Skeletal muscle tissue (tissue), 4 donors: Measurements from ENCODE around the gene PBX1. TPM values are rescaled to one million over a fixed set of nuclear protein-coding genes. Genes with fewer than 3 reads are reported as not detected.
A peak's percentile ranks its signal among the peaks of the same experiment; 100 is the strongest.

ENCODE experiments used
- H3K27ac ChIP-seq: one replicate; pipeline ENCODE4 v1.7.0; 2013; ENCODE audit warnings: mild to moderate bottlenecking, low read depth, low read length, inconsistent platforms
- H3K27me3 ChIP-seq, 3 donors: one replicate each; pipeline ENCODE4 v1.7.0; 2013; ENCODE audit warnings: low read length in 3 of 3; ENCODE audit not compliant: control insufficient read depth in 3 of 3, insufficient read depth in 3 of 3
- H3K36me3 ChIP-seq, 3 donors: one replicate each; pipeline ENCODE4 v1.7.0; 2013; ENCODE audit warnings: low read length in 3 of 3; ENCODE audit not compliant: control insufficient read depth in 3 of 3, insufficient read depth in 3 of 3
- H3K4me1 ChIP-seq, 3 donors: one replicate each; pipeline ENCODE4 v1.7.0; 2013; ENCODE audit warnings: low read length in 3 of 3, mild to moderate bottlenecking in 3 of 3; ENCODE audit not compliant: control insufficient read depth in 3 of 3, insufficient read depth in 3 of 3
- H3K4me3 ChIP-seq, 3 donors: one replicate each; pipeline ENCODE4 v1.7.0; 2013; ENCODE audit warnings: low read length in 3 of 3
- H3K9ac ChIP-seq, 3 donors: one replicate each; pipeline ENCODE4 v1.7.0; 2013; ENCODE audit warnings: low read length in 3 of 3, mild to moderate bottlenecking in 3 of 3, moderate library complexity in 2 of 3, low read depth in 1 of 3
- H3K9me3 ChIP-seq, 3 donors: one replicate each; pipeline ENCODE4 v1.7.0; 2013; ENCODE audit warnings: low read length in 3 of 3; ENCODE audit not compliant: control insufficient read depth in 3 of 3
- total RNA-seq: library from RNA; depleted of rRNA; stranded (reverse); fragments of >200 nt; gene quantifications from one replicate; pipeline ENCODE4 v1.2.3, GENCODE V29; 2014
- donor health status: Osteomylitis.

Gene PBX1
- total RNA-seq, 1 donor from 2014 or later, result 53.2 TPM

DNA sequence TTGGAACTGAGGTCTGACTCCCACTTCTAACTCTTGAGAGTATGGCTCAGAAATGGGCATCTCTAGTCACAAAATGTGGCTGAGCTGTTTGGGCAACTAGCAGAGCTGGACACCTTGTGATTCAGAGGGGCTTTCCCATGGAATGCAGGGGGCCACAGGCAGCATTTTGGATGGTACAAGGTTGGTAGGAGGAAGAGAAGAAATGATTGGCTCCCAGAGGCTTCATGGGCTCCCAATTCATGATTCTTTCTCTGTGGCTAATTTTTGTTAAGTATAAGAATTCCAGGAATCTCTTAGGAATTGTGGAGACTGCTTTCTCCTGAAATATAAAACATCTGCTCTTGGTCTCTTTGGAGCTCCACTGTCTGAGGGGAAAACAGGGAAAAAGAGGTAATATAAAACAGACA, 49.7 kb downstream of the PBX1 start:
- H3K4me1 ChIP-seq, result peaks cover 42 to 50% (median 43%) of the 10 kb centered on the region in 3 donors

DNA sequence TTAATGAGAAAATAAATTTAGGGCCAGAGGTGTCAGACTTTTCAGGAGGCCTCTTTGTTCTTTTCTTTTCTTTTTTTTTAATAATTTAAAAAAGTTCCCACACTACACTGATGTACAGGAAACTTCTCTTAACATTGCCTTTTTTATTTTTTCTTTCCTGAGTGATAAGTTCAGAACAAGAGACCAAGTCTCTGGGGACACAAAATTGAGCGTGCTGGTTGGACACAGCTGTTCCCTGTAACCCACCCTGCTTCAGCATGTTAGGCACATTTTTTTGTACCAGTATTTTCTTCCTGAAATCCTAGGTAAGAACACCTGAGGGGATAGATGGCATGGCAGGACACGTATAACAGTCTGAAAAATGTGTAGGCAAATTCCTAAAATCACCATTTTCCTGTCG, 50.1 kb downstream of the PBX1 start:
- no peak overlapping the region for H3K9ac ChIP-seq
- no peak overlapping the region for H3K4me3 ChIP-seq
- no peaks in the 10 kb centered on the region for H3K9me3 ChIP-seq
- H3K36me3 ChIP-seq, result peaks cover 0 to 2% (median 0%) of the 10 kb centered on the region in 3 donors
- no peak overlapping the region for H3K27ac ChIP-seq
- H3K27me3 ChIP-seq, result no peaks in the 10 kb centered on the region
- peaks cover 44 to 54% (median 45%) of the 10 kb centered on the region in 3 donors for H3K4me1 ChIP-seq

More for the DNA sequence above, 49.7 kb downstream of the PBX1 start:
- H3K9me3 ChIP-seq, result no peaks in the 10 kb centered on the region
- no peaks in the 10 kb centered on the region for H3K27me3 ChIP-seq
- H3K27ac ChIP-seq, result no peak overlapping the region
- H3K4me3 ChIP-seq, result no peak overlapping the region
- H3K9ac ChIP-seq, result no peak overlapping the region
- H3K36me3 ChIP-seq, result peaks cover 0 to 3% (median 0%) of the 10 kb centered on the region in 3 donors

DNA sequence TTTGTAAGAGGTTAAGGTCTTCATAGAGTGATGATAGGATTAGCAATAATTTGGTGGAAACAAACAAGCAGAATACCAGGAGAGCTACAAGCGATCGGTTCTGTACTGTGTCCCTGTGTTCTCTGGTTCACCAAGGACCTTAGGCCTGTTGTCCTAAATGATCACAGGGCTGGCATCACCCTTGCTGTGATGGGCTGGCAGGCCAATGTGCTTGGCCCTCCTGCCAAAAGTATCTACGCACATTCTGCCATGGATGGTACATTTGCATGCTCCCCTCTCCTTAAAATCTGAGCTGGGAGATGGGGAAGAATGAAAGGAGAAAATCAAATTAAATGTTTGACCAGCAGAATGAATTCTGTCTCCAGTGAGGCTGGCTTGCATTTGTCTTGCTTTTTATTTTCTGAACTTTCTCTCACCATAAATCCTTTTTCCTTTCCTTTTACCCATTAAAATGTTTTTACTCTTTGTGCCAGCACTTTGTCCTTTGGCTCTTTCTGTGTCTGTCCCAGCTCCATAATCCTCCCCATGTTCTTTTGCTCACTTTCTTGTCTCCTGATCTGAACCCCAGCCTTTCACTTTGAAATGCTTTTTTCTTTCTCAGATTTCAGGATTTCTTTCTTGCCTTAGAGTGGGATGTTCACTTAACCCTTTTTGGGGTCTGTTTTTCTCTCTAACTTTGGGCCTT, 51.7 kb downstream of the PBX1 start:
- Histone ChIP-seq H3K4me3 (no peak overlapping the region), H3K27ac (peak overlapping the region; percentile 50), H3K27me3 (no peaks in the 10 kb centered on the region), H3K9me3 (no peaks in the 10 kb centered on the region), H3K36me3 (no peaks in the 10 kb centered on the region), H3K4me1 (peaks cover 45 to 58% (median 46%) of the 10 kb centered on the region in 3 donors), H3K9ac (no peak overlapping the region)

DNA sequence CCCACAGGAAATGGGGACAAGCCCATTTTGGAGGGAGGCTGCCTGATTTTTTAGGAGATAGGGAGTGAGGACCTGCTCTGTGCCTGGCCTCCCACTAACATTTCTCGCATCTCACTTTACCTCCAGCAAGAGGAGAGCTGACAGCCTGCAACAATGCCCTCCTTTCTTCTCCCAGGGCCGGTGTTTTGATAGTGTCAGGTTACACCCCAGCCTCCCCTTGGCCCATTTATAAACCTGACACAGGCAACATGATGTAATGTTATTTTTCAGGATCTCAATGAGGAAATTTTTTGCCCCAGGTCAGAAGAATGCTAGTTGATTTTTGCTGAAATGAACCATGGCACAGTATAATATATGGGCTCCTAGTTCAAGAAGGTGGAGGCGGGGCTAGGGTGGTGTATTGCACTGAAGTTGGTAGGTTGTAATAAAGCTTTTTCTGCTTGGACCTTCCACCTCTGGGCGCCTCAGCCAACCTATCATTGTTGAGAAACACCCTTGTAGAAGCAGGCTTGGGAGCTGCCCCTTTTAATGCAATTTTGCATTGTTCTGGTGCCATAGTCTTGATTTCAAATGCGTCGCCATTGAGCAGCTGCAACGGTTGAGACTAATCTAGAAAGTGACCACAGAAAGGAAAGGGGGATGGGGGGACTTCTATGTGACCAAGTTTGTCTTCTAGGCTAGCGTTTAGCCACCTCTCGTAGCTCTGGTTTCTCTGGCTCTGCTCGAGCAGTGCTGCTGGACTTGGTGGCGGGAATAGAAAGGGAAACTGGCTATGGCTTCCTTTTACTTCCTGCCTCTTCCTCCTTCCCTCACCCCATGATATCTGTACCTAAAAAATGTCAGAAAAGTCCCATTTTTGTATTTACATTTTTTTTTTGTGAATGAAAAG, 53.0 kb downstream of the PBX1 start:
- peak overlapping the region; percentile 70 for H3K27ac ChIP-seq

DNA sequence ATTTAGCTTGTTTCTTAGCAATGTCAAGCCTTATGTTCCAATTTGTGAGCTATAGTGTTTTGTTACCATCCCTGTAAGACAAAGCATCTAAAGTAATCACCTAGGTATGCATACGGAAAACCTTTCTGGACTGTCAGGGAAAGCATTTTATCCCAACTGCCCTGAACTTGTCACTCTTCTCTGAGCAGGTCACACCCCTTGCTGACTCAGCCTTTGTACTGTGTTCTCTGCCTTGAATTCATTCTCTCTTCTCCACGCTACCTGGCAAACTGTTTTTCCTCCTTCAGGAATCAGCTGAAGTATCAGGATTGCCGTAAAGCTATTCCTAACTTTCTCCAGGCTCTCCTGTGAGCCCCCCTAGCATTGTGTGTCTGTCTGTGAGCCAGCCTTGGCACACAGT, 54.2 kb downstream of the PBX1 start:
- H3K4me3 ChIP-seq, result no peak overlapping the region
- peak overlapping the region; percentile 0 to 32 (median 25) for H3K9ac ChIP-seq
- H3K27me3 ChIP-seq, result no peaks in the 10 kb centered on the region
- H3K36me3 ChIP-seq, result peaks cover 0 to 2% (median 0%) of the 10 kb centered on the region in 3 donors
- peak overlapping the region; percentile 70 for H3K27ac ChIP-seq
- H3K4me1 ChIP-seq, result peaks cover 42 to 59% (median 56%) of the 10 kb centered on the region in 3 donors
- no peaks in the 10 kb centered on the region for H3K9me3 ChIP-seq

More for the DNA sequence above, 53.0 kb downstream of the PBX1 start:
- no peaks in the 10 kb centered on the region for H3K27me3 ChIP-seq
- H3K4me3 ChIP-seq, result peak overlapping the region; percentile 2 to 60 (median 33)
- peaks cover 0 to 2% (median 0%) of the 10 kb centered on the region in 3 donors for H3K36me3 ChIP-seq
- no peaks in the 10 kb centered on the region for H3K9me3 ChIP-seq
- H3K9ac ChIP-seq, result peak overlapping the region; percentile 22 to 60 (median 41)
- peaks cover 46 to 62% (median 52%) of the 10 kb centered on the region in 3 donors for H3K4me1 ChIP-seq

DNA sequence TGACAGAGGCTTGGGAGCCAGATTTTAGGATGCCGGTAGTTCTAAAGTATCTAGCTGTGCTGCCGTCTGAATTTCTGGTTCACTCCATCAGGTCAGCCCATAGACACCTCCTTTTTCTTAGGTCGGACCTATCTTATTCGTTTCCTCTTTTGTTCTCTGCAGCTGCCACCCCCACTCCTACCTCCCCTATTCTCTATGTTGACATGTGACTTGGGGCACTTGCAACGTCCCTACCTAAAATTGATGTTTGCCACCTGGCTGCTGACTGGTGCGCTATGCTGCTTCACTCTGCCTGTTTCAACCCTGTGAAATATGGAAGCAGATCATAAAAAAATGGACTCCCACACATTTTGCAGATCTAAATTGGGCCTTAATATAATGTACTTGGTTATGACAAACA, 55.3 kb downstream of the PBX1 start:
- H3K9ac ChIP-seq, result no peak overlapping the region
- H3K4me1 ChIP-seq, result peaks cover 52 to 65% (median 63%) of the 10 kb centered on the region in 3 donors
- H3K4me3 ChIP-seq, result no peak overlapping the region
- no peaks in the 10 kb centered on the region for H3K9me3 ChIP-seq
- H3K36me3 ChIP-seq, result peaks cover 0 to 2% (median 0%) of the 10 kb centered on the region in 3 donors
- no peaks in the 10 kb centered on the region for H3K27me3 ChIP-seq
- no peak overlapping the region for H3K27ac ChIP-seq

DNA sequence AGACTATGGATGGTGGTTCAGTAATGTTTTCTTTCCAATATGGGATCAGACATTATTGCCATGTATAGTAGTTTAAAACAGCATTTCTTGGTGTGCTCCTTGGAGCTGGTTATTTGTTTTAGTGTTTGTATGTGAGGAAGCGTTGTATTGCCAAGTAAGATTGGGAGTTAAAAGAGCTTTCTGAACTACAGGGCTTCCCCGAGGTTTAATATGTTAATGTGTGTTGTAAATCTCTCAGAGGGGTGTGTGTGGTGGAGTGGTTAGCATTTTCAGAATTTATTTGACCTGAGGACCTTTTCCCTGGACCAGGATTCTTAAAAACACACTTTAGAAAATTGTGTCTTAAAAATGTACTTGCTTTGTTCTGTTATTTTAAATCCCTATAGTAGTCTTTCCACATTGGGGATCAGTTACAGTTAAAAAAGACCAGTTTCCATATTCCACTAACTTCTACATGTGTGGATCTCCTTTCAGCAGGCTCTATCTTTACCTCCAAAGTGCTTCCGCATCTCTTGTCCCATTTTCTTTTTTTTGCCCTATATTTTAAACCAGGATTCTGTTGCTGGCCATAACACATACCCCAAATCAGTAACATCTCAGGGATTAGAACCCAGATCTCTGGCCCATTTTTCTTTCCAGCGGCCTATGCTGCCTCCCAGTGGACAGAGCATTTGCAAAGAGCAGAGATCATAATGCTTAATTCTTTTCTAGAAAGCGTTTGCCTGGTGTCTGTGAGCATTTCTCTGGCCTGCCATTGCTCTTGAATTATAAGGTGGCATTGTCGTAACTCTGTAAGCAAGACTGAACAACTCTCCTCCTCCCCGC, 58.6 kb downstream of the PBX1 start:
- Histone ChIP-seq H3K27ac (peak overlapping the region; percentile 13), H3K27me3 (no peaks in the 10 kb centered on the region), H3K9ac (peak overlapping the region in 1 of 3 donors; percentile 28), H3K36me3 (peaks cover 0 to 2% (median 0%) of the 10 kb centered on the region in 3 donors), H3K4me1 (peaks cover 44 to 55% (median 47%) of the 10 kb centered on the region in 3 donors), H3K9me3 (no peaks in the 10 kb centered on the region), H3K4me3 (no peak overlapping the region)

DNA sequence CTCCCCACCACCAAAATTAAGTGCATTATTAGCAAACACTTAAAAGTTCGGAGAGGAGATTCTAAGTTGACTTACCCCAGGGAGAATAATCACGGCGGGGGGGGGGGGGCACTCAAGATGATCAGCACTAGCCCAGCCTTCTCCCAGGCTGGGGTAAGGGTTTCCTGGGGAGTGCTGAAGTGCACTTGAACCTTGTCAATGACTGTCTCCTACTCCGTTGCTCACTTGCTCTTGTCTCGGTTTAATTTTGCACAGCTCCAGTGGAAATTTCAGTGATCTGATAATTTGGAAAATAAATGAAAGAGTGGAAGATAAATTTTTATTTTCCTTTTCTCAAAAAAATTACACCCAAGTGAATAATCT, 59.2 kb downstream of the PBX1 start:
- Histone ChIP-seq H3K27ac (no peak overlapping the region), H3K4me1 (peaks cover 44 to 57% (median 47%) of the 10 kb centered on the region in 3 donors), H3K9ac (peak overlapping the region in 1 of 3 donors; percentile 28), H3K36me3 (peaks cover 0 to 2% (median 0%) of the 10 kb centered on the region in 3 donors), H3K27me3 (no peaks in the 10 kb centered on the region), H3K4me3 (no peak overlapping the region), H3K9me3 (no peaks in the 10 kb centered on the region)

DNA sequence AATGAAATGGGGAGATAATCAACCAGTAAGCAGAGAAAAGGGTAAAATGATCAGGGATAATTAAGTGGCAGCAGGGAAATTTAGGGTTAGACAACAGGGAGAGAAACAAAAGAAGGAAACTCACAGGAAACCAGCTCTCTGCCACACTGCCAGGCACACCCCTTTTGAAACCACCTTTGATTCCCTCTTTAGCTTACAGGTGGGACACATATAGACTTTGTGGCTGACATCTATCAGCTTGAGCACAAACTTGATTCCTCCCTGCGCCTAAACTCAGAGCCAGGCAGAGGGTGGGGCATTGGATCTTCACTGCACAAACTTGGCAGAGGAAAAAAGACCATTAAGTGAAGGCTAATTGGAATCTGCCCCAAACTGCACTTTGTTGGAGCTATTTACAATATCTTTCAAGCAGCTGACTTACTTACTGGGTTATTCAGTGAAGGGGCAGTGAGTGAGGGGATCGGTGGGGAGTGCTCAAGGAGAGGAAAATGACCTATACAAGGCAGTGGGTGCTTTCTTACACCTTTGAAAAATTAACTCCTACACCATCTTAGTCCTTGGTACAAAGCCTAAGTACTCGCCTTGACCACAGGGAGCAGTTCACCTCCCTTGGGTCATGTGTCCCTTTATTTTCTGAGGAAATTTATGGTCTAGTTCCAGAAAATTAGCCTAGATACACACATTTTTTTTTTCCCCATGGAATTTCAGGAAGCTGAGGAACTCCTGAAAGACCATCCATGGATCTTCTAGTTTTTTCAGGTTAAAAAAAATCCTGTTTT, 60.2 kb downstream of the PBX1 start:
- no peaks in the 10 kb centered on the region for H3K9me3 ChIP-seq
- H3K27ac ChIP-seq, result peak overlapping the region; percentile 20
- peak overlapping the region in 1 of 3 donors; percentile 40 for H3K9ac ChIP-seq
- H3K4me3 ChIP-seq, result no peak overlapping the region
- peaks cover 0 to 2% (median 0%) of the 10 kb centered on the region in 3 donors for H3K36me3 ChIP-seq
- H3K4me1 ChIP-seq, result peaks cover 42 to 55% (median 44%) of the 10 kb centered on the region in 3 donors
- H3K27me3 ChIP-seq, result no peaks in the 10 kb centered on the region
